Tibial nerve (tissue), 4 donors: ENCODE results near the gene JARID2. TPM values are rescaled to one million over a fixed set of nuclear protein-coding genes. Genes with fewer than 3 reads are reported as not detected.

Experiments used
- DNase-seq, 2 donors: peaks; one replicate each; pipeline ENCODE4 v3.0.0-alpha.2; 2019; ENCODE audit warnings: low spot score in 2 of 2
- H3K27ac ChIP-seq, 4 donors: fragments of 200-600 bp; sonication (generic) in 3 of 4; one replicate each; pipeline ENCODE4 v1.5.1; 2017 to 2019; ENCODE audit warnings: mild to moderate bottlenecking in 1 of 4
- H3K27me3 ChIP-seq, 2 donors: fragments of 200-600 bp; sonication (generic) in 1 of 2; one replicate each; pipeline versions ENCODE4 v1.5.1 to v1.6.0; 2017 to 2019
- H3K36me3 ChIP-seq, 3 donors: fragments of 200-600 bp; sonication (generic); one replicate each; pipeline ENCODE4 v1.5.1; 2018 to 2019
- H3K4me1 ChIP-seq, 4 donors: fragments of 200-600 bp; sonication (generic) in 3 of 4; one replicate each; pipeline ENCODE4 v1.5.1; 2017 to 2019
- H3K4me3 ChIP-seq, 4 donors: fragments of 200-600 bp; sonication (generic) in 3 of 4; one replicate each; pipeline ENCODE4 v1.5.1; 2017 to 2019; ENCODE audit warnings: mild to moderate bottlenecking in 1 of 4, moderate library complexity in 1 of 4
- H3K9me3 ChIP-seq, 4 donors: fragments of 200-600 bp; sonication (generic) in 3 of 4; one replicate each; pipeline ENCODE4 v1.5.1; 2017 to 2019
- CTCF ChIP-seq, 5 experiments: fragments of 200-600 bp in 3 of 5; fragments of 450-650 bp in 2 of 5; sonication (generic) in 3 of 5; IDR thresholded peaks; one replicate each; pipeline ENCODE4 v1.5.1; 2016 to 2019; ENCODE audit warnings: antibody characterized with exemption in 5 of 5, mild to moderate bottlenecking in 3 of 5, moderate library complexity in 2 of 5
- EP300 ChIP-seq, 2 donors: sonication (generic); formaldehyde crosslinking; IDR thresholded peaks; one replicate each; pipeline ENCODE4 v1.6.1; 2017; ENCODE audit warnings: antibody characterized with exemption in 2 of 2, mild to moderate bottlenecking in 1 of 2
- POLR2A ChIP-seq, 2 donors: fragments of 450-650 bp; IDR thresholded peaks; one replicate each; pipeline ENCODE4 v1.6.1; 2017; ENCODE audit warnings: antibody characterized with exemption in 2 of 2, mild to moderate bottlenecking in 2 of 2, moderate library complexity in 2 of 2
- WGBS, 2 donors: methylation state at CpG; one replicate each; pipeline ENCODE4 v1.1.5; 2018; 5-methylcytosine and 5-hydroxymethylcytosine counted together
- total RNA-seq, 4 donors: library from RNA; depleted of rRNA; stranded (reverse); fragments of >200 nt; gene quantifications; one replicate each; pipeline ENCODE4 v1.1.0, GENCODE V29; 2016

Gene JARID2
- total RNA-seq, 4 donors from 2014 or later, result 9.0 to 26.1 (median 9.8) TPM

DNA sequence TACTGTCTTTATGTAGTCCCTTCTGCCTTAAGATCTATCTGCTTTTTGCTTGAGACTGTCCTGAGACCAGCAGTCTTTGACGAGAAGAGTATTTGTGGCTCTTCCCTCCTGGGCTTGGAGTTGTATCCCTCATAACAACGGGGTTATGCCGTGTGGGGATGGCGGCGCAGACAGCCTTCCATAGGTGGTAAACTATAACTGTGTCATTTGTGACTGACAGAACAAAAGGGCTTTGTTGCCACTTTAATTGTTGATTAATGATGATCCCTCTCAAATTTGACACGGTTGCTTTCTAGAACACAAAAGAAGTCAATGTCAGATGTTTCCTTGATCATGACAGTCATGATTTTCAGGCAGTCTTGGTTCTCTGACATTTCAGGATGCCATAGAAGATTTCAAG, 196.6 kb downstream of the JARID2 start:
- no peak for DNase-seq
- Histone ChIP-seq H3K27me3 (no peaks in the 10 kb centered on the region), H3K36me3 (no peaks in the 10 kb centered on the region), H3K4me3 (no peak overlapping the region), H3K4me1 (peaks cover 0 to 77% (median 24%) of the 10 kb centered on the region in 4 donors), H3K9me3 (no peaks in the 10 kb centered on the region), H3K27ac (peak overlapping the region in 1 of 4 donors; percentile 52)
- TF ChIP-seq CTCF (IDR thresholded peaks at IDR 0.05) (no peak), EP300 (IDR thresholded peaks at IDR 0.05) (no peak), POLR2A (IDR thresholded peaks at IDR 0.05) (no peak)
- 80 to 82% methylated on average over 6 of the region's 6 CpGs for WGBS, 2 donors

DNA sequence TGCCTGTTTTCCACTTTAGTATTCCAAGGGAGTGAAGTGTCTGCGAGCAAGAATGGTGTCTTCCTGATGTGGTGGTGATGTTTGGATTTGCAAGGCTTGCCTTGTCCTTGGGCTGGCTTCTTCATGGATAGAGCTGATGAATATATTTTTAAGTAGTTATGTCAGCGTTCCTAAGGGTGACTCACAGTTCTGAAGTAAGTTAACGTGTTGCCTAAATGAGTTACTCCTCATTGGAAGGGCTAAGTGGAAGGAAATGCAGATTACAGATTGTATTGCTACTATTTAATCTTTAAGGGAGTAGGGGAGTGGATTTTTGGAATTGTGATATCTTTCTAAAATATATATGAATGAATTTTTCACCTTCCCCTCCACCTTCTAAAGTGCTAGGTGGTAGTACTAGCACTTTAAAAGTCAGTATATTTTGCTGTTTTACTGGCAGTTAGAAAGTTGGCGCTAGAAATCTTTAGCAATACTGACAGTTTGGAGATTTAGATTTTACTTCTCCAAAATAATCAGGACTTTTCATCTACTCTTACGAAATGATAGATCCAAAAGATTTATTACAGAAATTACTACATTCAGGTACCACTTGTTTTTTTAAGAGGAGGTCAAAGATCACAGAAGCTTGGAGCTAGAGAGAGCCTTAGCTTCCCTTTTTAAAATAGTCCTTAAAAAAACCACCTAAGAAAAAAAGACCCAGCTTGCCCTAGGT, 197.4 kb downstream of the JARID2 start:
- no peak for TF ChIP-seq CTCF (IDR thresholded peaks at IDR 0.05)
- TF ChIP-seq POLR2A (IDR thresholded peaks at IDR 0.05), result no peak
- no peak for TF ChIP-seq EP300 (IDR thresholded peaks at IDR 0.05)
- Histone ChIP-seq H3K27ac (peak overlapping the region in 1 of 4 donors; percentile 52), H3K9me3 (no peaks in the 10 kb centered on the region), H3K27me3 (no peaks in the 10 kb centered on the region), H3K4me1 (peaks cover 0 to 74% (median 24%) of the 10 kb centered on the region in 4 donors), H3K36me3 (no peaks in the 10 kb centered on the region), H3K4me3 (no peak overlapping the region)
- DNase-seq, result no peak
- WGBS, 2 donors, result 73 to 86% methylated on average over 5 of the region's 5 CpGs

DNA sequence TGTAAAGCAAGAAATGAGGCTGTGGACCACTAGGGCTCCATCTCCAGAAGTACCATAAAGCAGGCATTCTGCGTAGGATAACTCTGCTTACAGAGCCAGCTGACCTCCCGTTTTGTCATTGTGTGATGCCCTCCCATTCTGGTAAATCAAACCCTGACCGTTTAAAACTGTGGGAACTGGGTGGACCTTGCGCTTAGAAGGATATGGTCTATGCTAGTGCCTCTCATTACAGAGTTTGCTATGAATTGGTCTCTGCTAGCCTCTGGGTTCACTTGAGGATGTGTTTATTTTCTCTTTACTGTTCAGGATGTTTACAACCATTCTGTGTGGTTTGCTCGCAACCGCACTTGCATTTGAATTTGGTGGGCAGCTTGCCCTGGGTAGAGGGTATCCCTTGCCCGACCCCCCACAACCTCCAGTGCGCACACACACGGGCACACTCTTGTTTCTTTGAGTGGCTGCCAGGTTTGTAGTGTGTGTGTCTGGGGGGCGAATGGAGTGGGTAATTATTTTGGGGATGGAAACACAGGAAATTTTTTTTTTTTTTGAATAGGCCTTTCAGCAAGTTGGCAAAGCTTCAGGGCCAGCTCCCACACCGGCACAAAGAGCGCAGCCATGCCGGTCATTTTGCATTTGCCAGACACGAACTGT, 198.3 kb downstream of the JARID2 start:
- no peaks in the 10 kb centered on the region for H3K27me3 ChIP-seq
- no peak for TF ChIP-seq POLR2A (IDR thresholded peaks at IDR 0.05)
- TF ChIP-seq EP300 (IDR thresholded peaks at IDR 0.05), result no peak
- no peak for TF ChIP-seq CTCF (IDR thresholded peaks at IDR 0.05)
- no peaks in the 10 kb centered on the region for H3K36me3 ChIP-seq
- peaks cover 0 to 77% (median 25%) of the 10 kb centered on the region in 4 donors for H3K4me1 ChIP-seq
- 30 to 44% methylated on average over 14 of the region's 14 CpGs for WGBS, 2 donors
- peak overlapping the region in 2 of 4 donors; percentile 2 to 15 for H3K4me3 ChIP-seq
- peak overlapping the region in 1 of 4 donors; percentile 21 for H3K27ac ChIP-seq
- no peaks in the 10 kb centered on the region for H3K9me3 ChIP-seq
- DNase-seq, result no peak

- Histone ChIP-seq H3K4me3 (no peak overlapping the region), H3K36me3 (no peaks in the 10 kb centered on the region), H3K4me1 (peaks cover 0 to 75% (median 22%) of the 10 kb centered on the region in 4 donors), H3K27me3 (no peaks in the 10 kb centered on the region), H3K9me3 (no peaks in the 10 kb centered on the region), H3K27ac (peak overlapping the region in 1 of 4 donors; percentile 21)
- WGBS, 2 donors, result 37 to 49% methylated on average over 3 of the region's 3 CpGs
- no peak for DNase-seq
- TF ChIP-seq EP300 (IDR thresholded peaks at IDR 0.05) (no peak), POLR2A (IDR thresholded peaks at IDR 0.05) (no peak), CTCF (IDR thresholded peaks at IDR 0.05) (no peak)
Observed at GRCh38 chr6:15444881-15445280, 199.0 kb downstream of the JARID2 start.
